Natural killer cell (primary cell): ENCODE results near the gene STEAP4. TPM values are rescaled to one million over a fixed set of nuclear protein-coding genes. Genes with fewer than 3 reads are reported as not detected.

ENCODE experiments used
- ATAC-seq, 3 donors: fragments of 150-1000 bp in 2 of 3; fragments of 200-7000 bp in 1 of 3; cut with Tn5 transposase; 1 replicate in 1 of 3; 2 replicates in 2 of 3; pipeline ENCODE4 v1.10.0; 2021; ENCODE audit warnings: mild to moderate bottlenecking in 2 of 3, moderate library complexity in 2 of 3
- DNase-seq, 2 donors: peaks; one replicate each; pipeline versions ENCODE4 v3.0.0 to v3.0.0-alpha.2; 2013 to 2021; ENCODE audit warnings: mixed read lengths in 1 of 2
- H3K27ac ChIP-seq: one replicate; pipeline ENCODE4 v1.5.1; 2013; ENCODE audit warnings: mild to moderate bottlenecking, low read length
- H3K27me3 ChIP-seq: one replicate; pipeline ENCODE4 v1.6.1; 2013; ENCODE audit warnings: low read length; ENCODE audit not compliant: control insufficient read depth, insufficient read depth
- H3K36me3 ChIP-seq: one replicate; pipeline ENCODE4 v1.6.1; 2013; ENCODE audit warnings: low read length; ENCODE audit not compliant: control insufficient read depth, insufficient read depth
- H3K4me1 ChIP-seq: one replicate; pipeline ENCODE4 v1.6.1; 2013; ENCODE audit warnings: low read length; ENCODE audit not compliant: control insufficient read depth, insufficient read depth
- H3K4me3 ChIP-seq: one replicate; pipeline ENCODE4 v1.5.1; 2013; ENCODE audit warnings: low read length
- H3K9me3 ChIP-seq: one replicate; pipeline ENCODE4 v1.6.1; 2013; ENCODE audit warnings: low read length; ENCODE audit not compliant: control insufficient read depth, insufficient read depth
- H3K27ac Mint-ChIP-seq, 2 donors: one replicate each; pipeline ENCODE4 v1.8.0; 2022; ENCODE audit warnings: mild to moderate bottlenecking in 2 of 2, mixed read lengths in 2 of 2, moderate library complexity in 1 of 2
- H3K27me3 Mint-ChIP-seq, 2 donors: one replicate each; pipeline ENCODE4 v1.8.0; 2022; ENCODE audit warnings: low read depth in 2 of 2, mixed read lengths in 2 of 2
- H3K36me3 Mint-ChIP-seq: one replicate; pipeline ENCODE4 v1.8.0; 2022; ENCODE audit warnings: mixed read lengths
- H3K4me1 Mint-ChIP-seq, 2 donors: one replicate each; pipeline ENCODE4 v1.8.0; 2022; ENCODE audit warnings: mixed read lengths in 2 of 2
- H3K4me3 Mint-ChIP-seq: one replicate; pipeline ENCODE4 v1.8.0; 2022; ENCODE audit warnings: mild to moderate bottlenecking, moderate library complexity, mixed read lengths
- H3K9me3 Mint-ChIP-seq, 2 donors: one replicate each; pipeline ENCODE4 v1.8.0; 2022; ENCODE audit warnings: mixed read lengths in 2 of 2
- WGBS: methylation state at CpG from one replicate; pipeline ENCODE4 v1.1.7; 2013; ENCODE audit warnings: missing lambda C conversion rate; ENCODE audit not compliant: insufficient coverage; 5-methylcytosine and 5-hydroxymethylcytosine counted together
- intact Hi-C: fragments of 100-400 bp; cut with micrococcal nuclease; formaldehyde crosslinking; loops from one replicate; pipeline ENCODE4 v1.14.2; 2022
- total RNA-seq, 4 donors: library from RNA; stranded (reverse); fragments of 120-200 nt in 1 of 4; gene quantifications; one replicate each; pipeline versions ENCODE4 v1.2.3 to v1.2.4, GENCODE V29; 2013 to 2022
- TF ChIP-seq, protein P1 (sequence below): fragments of 200-600 bp; IDR thresholded peaks from one replicate; pipeline ENCODE4 v1.8.0; 2022; ENCODE audit warnings: antibody characterized with exemption

The STEAP4 gene
- total RNA-seq, 3 donors from 2014 or later (not counting 1 experiment from before 2014, with no cell fraction given), result 0.18 to 3.0 TPM; not detected in 1

DNA sequence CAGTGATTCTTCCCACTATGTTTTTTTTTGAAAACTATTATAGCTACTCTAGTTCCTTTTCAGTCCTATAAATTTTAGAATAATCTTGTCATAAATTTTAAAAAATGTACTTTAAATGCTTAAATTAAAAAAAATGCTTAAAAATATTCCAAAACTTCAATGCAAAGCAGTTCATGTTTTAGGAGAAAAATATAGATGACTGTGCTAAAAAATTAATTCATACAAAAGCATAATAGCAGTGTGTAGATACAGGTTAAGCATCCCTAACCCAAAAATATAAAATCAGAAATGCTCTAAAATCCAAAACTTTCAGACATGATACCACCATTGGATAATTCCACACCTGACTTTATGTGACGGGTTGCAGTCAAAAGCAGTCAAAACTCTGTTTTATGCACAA is 12.8 kb downstream of the STEAP4 start:
- no CpG with 5 or more reads among the region's 1 CpG for WGBS
- ATAC-seq, result no peak
- no peak for DNase-seq
- no peaks in the 10 kb centered on the region for H3K4me1 Mint-ChIP-seq
- Histone ChIP-seq H3K36me3 (no peaks in the 10 kb centered on the region), H3K9me3 (no peaks in the 10 kb centered on the region), H3K4me1 (no peaks in the 10 kb centered on the region), H3K27me3 (no peaks in the 10 kb centered on the region), H3K4me3 (no peak overlapping the region), H3K27ac (no peak overlapping the region)
- H3K4me3 Mint-ChIP-seq, result no peak overlapping the region
- H3K36me3 Mint-ChIP-seq, result no peaks in the 10 kb centered on the region
- intact Hi-C loops, result no loop called here
- H3K27me3 Mint-ChIP-seq, result peaks cover 0 to 2% of the 10 kb centered on the region in 2 donors
- no peak overlapping the region for H3K27ac Mint-ChIP-seq
- peaks cover 0 to 3% of the 10 kb centered on the region in 2 donors for H3K9me3 Mint-ChIP-seq
- TF ChIP-seq, protein P1, sequence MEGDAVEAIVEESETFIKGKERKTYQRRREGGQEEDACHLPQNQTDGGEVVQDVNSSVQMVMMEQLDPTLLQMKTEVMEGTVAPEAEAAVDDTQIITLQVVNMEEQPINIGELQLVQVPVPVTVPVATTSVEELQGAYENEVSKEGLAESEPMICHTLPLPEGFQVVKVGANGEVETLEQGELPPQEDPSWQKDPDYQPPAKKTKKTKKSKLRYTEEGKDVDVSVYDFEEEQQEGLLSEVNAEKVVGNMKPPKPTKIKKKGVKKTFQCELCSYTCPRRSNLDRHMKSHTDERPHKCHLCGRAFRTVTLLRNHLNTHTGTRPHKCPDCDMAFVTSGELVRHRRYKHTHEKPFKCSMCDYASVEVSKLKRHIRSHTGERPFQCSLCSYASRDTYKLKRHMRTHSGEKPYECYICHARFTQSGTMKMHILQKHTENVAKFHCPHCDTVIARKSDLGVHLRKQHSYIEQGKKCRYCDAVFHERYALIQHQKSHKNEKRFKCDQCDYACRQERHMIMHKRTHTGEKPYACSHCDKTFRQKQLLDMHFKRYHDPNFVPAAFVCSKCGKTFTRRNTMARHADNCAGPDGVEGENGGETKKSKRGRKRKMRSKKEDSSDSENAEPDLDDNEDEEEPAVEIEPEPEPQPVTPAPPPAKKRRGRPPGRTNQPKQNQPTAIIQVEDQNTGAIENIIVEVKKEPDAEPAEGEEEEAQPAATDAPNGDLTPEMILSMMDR, result no peak

DNA sequence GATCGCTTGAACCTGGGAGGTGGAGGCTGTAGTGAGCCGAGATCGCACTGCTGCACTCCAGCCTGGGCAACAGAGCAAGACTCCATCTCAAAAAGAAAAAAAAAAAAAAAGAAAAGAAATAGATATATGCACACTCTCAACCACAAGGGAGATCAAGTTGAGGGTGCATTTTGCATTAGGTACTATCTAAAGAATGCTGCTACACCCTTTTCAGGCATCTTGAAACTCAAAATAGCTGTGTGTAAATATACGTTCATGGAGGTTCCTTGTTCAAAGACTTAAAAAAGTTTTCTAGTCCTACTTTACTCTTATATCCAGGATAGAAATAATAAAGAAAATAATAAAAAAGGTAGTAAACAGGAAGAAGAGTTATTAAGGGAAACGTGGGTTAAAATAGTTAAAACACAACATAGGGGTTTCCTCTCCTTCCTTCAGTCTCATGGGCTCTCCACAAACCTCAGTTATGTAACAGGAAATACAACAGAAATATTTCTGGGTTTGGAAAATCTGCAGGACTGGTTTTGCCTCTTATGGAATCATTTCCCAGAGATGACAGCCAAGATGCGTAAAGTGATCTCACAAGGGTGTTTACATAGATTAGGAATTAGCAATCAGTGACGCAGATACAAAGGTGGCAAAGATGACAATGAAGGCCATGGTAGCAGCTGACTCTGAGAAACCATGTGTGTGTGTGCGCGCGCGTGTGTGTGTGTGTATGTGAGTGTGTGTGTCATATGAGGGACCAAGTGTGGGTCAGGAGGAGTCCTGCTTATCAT is 15.1 kb downstream of the STEAP4 start:
- no peaks in the 10 kb centered on the region for H3K9me3 ChIP-seq
- DNase-seq (no peak), ATAC-seq (no peak)
- H3K27me3 ChIP-seq, result no peaks in the 10 kb centered on the region
- Mint-ChIP-seq H3K4me1 (no peaks in the 10 kb centered on the region), H3K9me3 (peaks cover 0 to 3% of the 10 kb centered on the region in 2 donors), H3K4me3 (no peak overlapping the region), H3K27me3 (no peaks in the 10 kb centered on the region), H3K27ac (no peak overlapping the region), H3K36me3 (no peaks in the 10 kb centered on the region)
- H3K4me1 ChIP-seq, result no peaks in the 10 kb centered on the region
- intact Hi-C loops, result no loop called here
- H3K27ac ChIP-seq, result no peak overlapping the region
- H3K4me3 ChIP-seq, result no peak overlapping the region
- TF ChIP-seq, protein P1, result no peak
- H3K36me3 ChIP-seq, result no peaks in the 10 kb centered on the region
- 98% methylated on average over 7 of the region's 11 CpGs for WGBS

DNA sequence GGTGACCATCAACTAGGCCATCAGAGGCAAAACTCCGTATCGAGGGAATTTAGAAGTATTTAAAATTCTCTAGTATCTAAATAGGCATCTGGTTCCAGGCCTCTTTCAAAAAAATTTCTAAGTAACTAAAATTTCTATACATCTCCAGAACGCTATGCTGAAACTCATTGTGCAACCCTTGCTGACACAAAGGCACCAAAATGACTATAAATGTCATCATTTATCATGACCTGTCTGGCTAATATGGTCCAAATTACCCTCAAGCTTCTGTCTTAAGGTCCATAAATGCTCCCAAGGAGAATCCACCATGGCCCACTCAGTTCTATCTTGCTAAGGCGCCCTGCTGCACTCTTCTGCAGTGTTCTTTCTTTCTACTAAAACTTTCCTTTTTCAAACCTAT is 16.2 kb downstream of the STEAP4 start:
- no peaks in the 10 kb centered on the region for H3K4me1 Mint-ChIP-seq
- peaks cover 0 to 3% of the 10 kb centered on the region in 2 donors for H3K9me3 Mint-ChIP-seq
- WGBS, result 93% methylated on average over 4 of the region's 4 CpGs
- TF ChIP-seq, protein P1, result no peak
- no peak overlapping the region for H3K4me3 Mint-ChIP-seq
- no peaks in the 10 kb centered on the region for H3K36me3 Mint-ChIP-seq
- intact Hi-C loops, result no loop called here
- H3K27ac Mint-ChIP-seq, result no peak overlapping the region
- Histone ChIP-seq H3K4me3 (no peak overlapping the region), H3K27ac (no peak overlapping the region), H3K27me3 (no peaks in the 10 kb centered on the region), H3K36me3 (no peaks in the 10 kb centered on the region), H3K4me1 (no peaks in the 10 kb centered on the region), H3K9me3 (no peaks in the 10 kb centered on the region)
- ATAC-seq (no peak), DNase-seq (no peak)
- no peaks in the 10 kb centered on the region for H3K27me3 Mint-ChIP-seq
